Measurements from ENCODE around the gene DCLRE1C.
"Not testable (repeated sequence)": the region's sequence is repeated elsewhere in the genome, so short reads cannot be mapped to it uniquely, and the experiment has no call there.

The DCLRE1C gene

DNA sequence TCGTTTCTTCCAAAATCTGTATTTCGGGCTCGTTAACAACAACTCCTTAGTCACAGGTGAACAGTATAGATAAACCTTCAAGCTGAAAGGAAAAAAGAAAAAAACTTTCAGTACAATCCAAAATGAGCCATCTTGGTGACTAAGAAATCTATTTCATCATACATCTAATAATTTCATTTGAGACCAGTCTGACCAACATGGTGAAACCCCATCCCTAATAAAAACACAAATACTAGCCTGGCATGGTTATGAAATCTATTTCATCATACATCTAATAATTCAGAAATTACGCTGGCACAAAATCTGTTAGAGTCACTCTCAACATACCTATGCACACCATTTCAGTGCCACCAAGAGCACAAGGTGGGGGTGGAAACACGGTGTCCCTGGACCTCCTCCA, 8.8 kb downstream of the DCLRE1C start:
- DNase-seq (ENCODE audit: low read depth), result peak; percentile 78

GRCh38 chr10:14942950-14943338, 11.0 kb downstream of the DCLRE1C start:
- not testable (repeated sequence) for DNase-seq (ENCODE audit: low read depth)

GRCh38 chr10:14942147-14942949, 11.5 kb downstream of the DCLRE1C start:
- DNase-seq (ENCODE audit: low read depth), result not testable (repeated sequence)

- DNase-seq (ENCODE audit: low read depth), result not testable (repeated sequence)
Observed at GRCh38 chr10:14938971-14939370, 14.9 kb downstream of the DCLRE1C start.

DNA sequence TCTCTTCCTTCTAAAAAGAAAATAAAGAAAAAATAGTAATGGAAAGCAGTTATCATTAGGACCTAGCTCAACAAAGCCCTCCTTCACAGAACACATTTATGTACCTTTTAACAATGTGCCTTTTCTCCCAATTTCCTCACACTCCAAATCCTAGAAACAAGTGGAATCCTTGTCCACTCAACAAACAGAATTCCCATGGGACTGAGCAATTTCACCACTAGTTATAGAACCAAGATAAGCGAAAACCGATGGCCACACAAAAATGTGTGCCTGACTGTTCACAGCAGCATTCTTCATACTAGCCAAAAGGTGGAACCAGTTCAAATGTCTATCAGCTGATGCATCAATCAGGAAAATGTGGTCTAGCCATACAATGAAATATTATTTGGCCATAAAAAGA, 17.3 kb downstream of the DCLRE1C start:
- no peak for DNase-seq (ENCODE audit: low read depth)

DNA sequence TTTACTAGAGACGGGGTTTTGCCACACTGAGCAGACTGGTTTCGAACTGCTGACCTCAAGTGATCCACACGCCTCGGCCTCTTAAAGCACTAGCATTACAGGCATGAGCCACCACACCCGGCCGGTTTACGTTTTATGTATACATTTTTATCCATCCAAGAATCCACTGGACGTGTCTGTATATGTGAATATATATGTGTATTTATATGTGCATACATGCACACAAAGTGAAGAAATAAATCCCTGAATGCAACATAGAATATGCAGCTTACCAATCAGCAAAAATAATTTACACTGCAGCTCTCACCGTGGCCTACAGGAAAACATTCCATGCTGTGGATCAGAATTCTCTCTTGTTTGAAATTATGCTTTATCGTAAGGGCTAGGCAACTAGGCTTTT, 23.3 kb downstream of the DCLRE1C start:
- no peak for DNase-seq (ENCODE audit: low read depth)

DNA sequence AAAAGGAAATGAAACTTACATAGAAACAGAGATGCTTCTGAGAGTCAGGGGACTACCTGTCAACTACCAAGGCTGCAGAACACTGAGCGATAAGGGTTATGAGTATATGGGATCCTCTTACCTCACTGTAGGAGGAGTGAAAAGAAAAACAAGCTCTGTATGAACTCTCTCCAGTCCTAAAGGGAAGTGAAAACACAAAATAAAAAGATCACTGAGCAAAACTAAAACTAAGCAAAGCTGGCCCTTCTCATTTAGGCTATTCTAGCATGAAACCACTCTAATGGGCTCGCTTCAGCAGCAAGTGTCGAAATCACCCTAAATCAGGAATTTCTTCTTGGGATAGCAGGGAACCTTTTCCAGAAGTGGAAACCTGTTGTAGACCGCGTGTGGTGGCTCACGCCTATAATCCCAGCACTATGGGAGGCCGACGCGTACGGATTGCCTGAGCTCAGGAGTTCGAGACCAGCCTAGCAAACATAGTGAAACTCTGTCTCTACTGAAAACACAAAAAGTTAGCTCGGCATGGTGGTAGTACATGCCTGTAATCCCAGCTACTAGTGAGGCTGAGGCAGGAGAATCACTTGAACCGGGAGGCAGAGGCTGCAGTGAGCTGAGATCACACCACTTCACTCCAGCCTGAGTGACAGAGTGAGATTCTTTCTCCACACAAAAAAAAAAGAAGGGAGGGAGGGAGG, 27.0 kb downstream of the DCLRE1C start:
- DNase-seq (ENCODE audit: low read depth), result no peak

- DNase-seq (ENCODE audit: low read depth), result no peak
Observed at GRCh38 chr10:14926061-14926470, 27.8 kb downstream of the DCLRE1C start.

- no peak for DNase-seq (ENCODE audit: low read depth)
Observed at GRCh38 chr10:14925268-14925667, 28.6 kb downstream of the DCLRE1C start.

GRCh38 chr10:14924013-14924412, 29.9 kb downstream of the DCLRE1C start:
- no peak for DNase-seq (ENCODE audit: low read depth)

DNA sequence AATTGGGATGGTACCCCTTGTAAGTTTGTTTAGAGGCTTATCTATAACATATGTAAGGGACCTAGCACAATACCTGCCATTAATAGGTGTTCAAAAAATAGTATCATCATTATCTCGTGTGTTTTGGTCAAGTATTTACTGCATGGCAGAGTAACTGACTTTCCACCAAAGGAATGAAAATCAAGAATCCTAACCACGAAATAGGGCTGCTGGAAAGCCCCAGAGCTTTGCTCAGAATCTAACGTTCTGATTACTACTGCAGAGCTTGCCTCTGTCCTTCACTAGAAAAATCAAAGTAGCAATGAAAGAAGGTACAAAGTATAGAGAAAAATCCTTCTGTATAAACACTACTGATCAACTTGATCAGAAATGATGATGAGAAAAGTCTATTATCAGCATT, 34.9 kb downstream of the DCLRE1C start:
- DNase-seq (ENCODE audit: low read depth), result no peak

DNA sequence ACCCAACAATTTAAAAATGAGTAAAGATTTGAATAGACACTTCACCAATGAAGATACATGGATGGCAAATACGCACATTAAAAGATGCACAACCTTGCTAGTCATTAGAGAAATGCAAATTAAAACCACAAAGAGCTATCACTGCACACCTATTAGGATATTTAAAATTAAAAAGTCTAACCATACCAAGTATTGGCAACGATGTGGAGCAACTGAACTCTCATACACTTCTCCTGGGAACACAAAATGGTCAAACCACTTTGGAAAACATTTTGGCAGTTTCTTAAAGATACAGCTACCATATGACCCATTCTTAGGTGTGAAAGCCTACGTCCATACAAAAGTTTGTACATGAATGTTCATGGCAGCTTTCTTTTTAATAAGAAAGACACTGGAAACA, 36.1 kb downstream of the DCLRE1C start:
- DNase-seq (ENCODE audit: low read depth), result no peak

DNA sequence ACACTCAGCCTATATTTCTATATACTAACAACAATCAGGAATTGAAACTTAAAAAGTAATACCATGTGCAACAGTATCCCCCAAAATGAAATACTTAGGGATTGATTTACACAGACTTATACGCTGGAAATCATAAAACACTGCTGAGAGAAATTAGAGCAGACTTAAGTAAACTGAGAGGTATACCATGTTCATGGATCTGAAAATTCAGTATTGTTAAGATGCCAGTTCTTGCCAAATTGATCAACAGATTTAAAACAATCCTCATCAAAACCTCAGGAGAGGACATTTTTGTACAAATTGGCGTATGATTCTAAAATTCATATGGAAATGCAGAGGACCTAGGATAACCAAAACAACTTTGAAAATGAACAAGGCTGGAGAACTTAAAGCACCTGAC, 37.3 kb downstream of the DCLRE1C start:
- no peak for DNase-seq (ENCODE audit: low read depth)

DNA sequence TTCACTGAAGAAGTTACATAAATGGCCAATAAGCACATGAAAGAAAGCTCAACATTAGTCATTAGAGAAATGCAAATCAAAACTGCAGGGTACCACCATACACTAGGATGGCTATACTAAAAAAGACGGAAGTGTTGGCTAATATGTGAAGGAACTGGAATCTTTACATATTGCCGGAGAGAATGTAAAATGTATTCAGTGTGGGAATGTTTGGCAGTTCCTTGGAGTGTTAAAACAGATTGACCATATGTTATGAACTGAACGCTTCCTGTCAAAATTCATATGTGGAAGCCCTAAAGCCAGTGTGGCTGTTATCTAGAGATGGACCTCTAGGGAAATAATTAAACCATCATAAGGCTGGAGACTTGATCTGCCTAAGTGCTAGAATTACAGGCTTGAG, 42.1 kb downstream of the DCLRE1C start:
- DNase-seq (ENCODE audit: low read depth), result no peak

DNA sequence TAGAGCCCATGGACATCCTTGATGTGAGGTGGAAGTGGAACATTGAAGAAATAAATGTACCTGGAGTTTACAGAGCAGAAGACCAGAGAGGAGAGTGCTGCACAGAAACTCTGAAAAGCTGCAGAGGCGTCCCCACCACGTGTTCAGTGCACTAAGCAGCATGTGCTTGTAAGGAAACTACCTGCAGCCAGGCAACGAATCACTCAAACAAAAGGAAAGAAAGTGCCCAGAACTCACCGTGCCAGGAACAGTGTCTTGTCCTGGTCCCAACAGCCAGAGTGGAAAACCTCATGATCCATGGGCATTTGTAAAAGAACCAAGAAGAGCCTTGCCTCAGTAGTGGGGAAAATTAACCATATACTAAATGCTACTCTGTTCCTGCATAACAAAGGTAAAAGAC, 42.9 kb downstream of the DCLRE1C start:
- no peak for DNase-seq (ENCODE audit: low read depth)

DNA sequence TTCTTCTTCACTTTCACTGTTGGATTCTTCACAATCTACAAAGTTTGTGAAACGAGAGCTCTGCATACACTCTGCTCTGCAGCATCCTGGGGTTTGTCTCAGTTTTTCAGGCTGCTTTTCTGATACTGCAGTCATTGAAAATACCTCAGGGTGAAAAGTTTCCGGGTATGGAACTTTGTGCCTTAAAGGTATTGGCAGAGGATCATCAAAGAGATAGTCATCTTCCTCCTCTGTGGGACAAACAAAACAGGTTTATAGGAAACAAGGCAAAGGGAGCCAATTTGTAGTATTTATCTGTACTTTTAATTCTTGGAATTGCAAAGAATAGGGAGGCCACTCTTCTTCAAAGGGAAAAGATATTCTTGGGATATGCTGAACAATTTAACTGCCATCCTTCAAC, 44.8 kb downstream of the DCLRE1C start:
- DNase-seq (ENCODE audit: low read depth), result no peak

- not testable (repeated sequence) for DNase-seq (ENCODE audit: low read depth)
Observed at GRCh38 chr10:14907591-14907990, 46.3 kb downstream of the DCLRE1C start.

DNA sequence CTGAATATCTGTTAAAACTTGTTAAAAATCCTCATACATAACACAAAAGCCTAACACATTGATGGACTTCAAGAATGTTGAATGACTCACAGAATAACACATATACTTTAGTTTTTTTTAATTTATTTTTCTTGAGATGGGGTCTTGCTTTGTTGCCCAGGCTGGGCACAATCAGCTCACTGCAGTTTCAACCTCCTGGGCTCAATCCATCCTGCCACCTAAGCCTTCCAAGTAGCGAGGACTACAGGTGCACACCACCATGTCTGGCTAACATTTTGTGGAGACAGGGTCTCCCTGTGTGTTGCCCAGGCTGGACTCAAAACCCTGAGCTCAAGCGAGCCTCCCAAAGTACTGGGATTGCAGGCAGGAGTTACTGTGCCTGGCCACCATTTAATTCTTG, 47.1 kb downstream of the DCLRE1C start:
- no peak for DNase-seq (ENCODE audit: low read depth)

DNA sequence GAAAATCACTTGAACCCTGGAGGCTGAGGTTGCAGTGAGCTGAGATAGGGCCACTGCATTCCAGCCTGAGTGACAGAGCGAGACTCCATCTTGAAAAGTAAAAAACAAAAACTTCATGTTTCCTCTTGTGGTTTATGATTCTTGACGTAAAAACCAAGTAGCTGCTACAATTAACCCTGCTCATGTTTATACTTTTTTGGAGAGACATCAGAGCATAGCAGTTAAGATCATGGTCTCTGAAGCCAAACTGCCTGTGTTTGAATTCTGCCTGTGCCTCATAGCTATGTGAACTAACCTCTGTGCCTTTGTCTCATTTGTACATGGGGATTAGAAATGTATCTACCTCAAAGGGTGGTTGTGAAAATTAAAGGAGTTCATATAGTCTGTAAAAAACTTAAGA, 48.0 kb downstream of the DCLRE1C start:
- no peak for DNase-seq (ENCODE audit: low read depth)

DNA sequence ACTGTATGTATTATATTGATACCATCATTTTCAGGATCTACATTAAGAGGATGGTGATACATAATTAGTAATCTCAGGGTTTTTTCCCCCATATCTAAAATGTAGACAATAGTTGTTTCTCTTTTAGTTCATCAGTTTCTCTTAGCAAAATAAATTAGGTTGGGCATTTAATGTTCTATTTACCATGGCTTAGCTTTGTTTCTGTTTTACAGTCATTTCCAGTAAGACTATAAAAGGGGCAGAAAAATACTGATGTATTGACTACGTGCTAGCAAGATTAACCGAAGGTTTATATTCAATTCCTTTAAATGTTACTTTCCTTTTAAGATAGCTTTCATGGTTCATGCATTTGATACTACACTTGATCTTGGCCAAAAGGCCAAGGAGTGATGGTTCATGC, 49.0 kb downstream of the DCLRE1C start:
- DNase-seq (ENCODE audit: low read depth), result no peak

- DNase-seq (ENCODE audit: low read depth), result peak; percentile 15
Observed at GRCh38 chr10:14904316-14904732, 49.6 kb downstream of the DCLRE1C start.

- DNase-seq (ENCODE audit: low read depth), result no peak
Observed at GRCh38 chr10:14891151-14891550, 62.7 kb downstream of the DCLRE1C start.

- DNase-seq (ENCODE audit: low read depth), result peak; percentile 6
Observed at GRCh38 chr10:14889318-14889717, 64.6 kb downstream of the DCLRE1C start.

- DNase-seq (ENCODE audit: low read depth), result no peak
Observed at GRCh38 chr10:14884082-14884481, 69.8 kb downstream of the DCLRE1C start.

Data from fibroblast of gingiva (primary cell).